Breast epithelium (tissue), 3 donors: ENCODE data around the gene EME2.

Source experiments
- CTCF ChIP-seq, 3 donors: fragments of 450-650 bp; IDR thresholded peaks; one replicate each; pipeline ENCODE4 v1.5.1; 2016 to 2017; ENCODE audit warnings: antibody characterized with exemption in 3 of 3, mild to moderate bottlenecking in 3 of 3, moderate library complexity in 3 of 3
- POLR2A ChIP-seq: fragments of 450-650 bp; IDR thresholded peaks from one replicate; pipeline ENCODE4 v1.6.1; 2016; ENCODE audit warnings: antibody characterized with exemption, mild to moderate bottlenecking, moderate library complexity

- TF ChIP-seq CTCF (IDR thresholded peaks at IDR 0.05) (no peak), POLR2A (no peak)
Observed at GRCh38 chr16:1791256-1791942, 18.8 kb downstream of the EME2 start.
